SK-N-MC (cell line): Measurements from ENCODE around the gene MOV10L1.
A peak's percentile ranks its signal among the peaks of the same experiment; 100 is the strongest.

Source experiments
- DNase-seq: peaks from one replicate; pipeline ENCODE4 v3.0.0-alpha.2; 2011; ENCODE audit warnings: low read depth, low spot score
- H3K27ac ChIP-seq: fragments of 200-600 bp; sonication (generic); 2 replicates; pipeline ENCODE4 v1.5.1; 2016; ENCODE audit warnings: mixed run types
- H3K36me3 ChIP-seq: fragments of 200-600 bp; sonication (generic); 2 replicates; pipeline ENCODE4 v1.6.1; 2017; ENCODE audit warnings: antibody characterized with exemption, low read length, mixed read lengths; ENCODE audit not compliant: insufficient read depth
- H3K4me3 ChIP-seq: fragments of 200-600 bp; sonication (generic); 2 replicates; pipeline ENCODE4 v1.5.1; 2016
- H3K9ac ChIP-seq: fragments of 200-600 bp; sonication (generic); 2 replicates; pipeline ENCODE4 v1.8.0; 2017; ENCODE audit warnings: mixed run types, mixed read lengths; ENCODE audit not compliant: insufficient read length
- H3K9me3 ChIP-seq: fragments of 200-600 bp; sonication (generic); 2 replicates; pipeline ENCODE4 v1.6.1; 2017; ENCODE audit warnings: low read depth, mild to moderate bottlenecking, antibody characterized with exemption, low read length, moderate library complexity, mixed read lengths
- EZH2 ChIP-seq: fragments of 200-600 bp; sonication (generic); IDR thresholded peaks from one replicate; pipeline ENCODE4 v1.6.1; 2017; ENCODE audit warnings: antibody characterized with exemption
- FOXP2 ChIP-seq: optimal IDR thresholded peaks from 2 replicates; pipeline ENCODE3; 2011; ENCODE audit warnings: mild to moderate bottlenecking, moderate library complexity; ENCODE audit not compliant: insufficient read depth; ENCODE audit errors: extremely low read length, control extremely low read depth
- POLR2AphosphoS5 ChIP-seq: IDR thresholded peaks from 2 replicates; pipeline ENCODE4 v1.6.1; 2012; ENCODE audit warnings: mild to moderate bottlenecking, low read depth, low read length, borderline replicate concordance

MOV10L1 gene

GRCh38 chr22:50175921-50176849 is 86.4 kb downstream of the MOV10L1 start:
- Histone ChIP-seq H3K27ac (peak overlapping the region; percentile 54), H3K9me3 (no peaks in the 10 kb centered on the region), H3K36me3 (no peaks in the 10 kb centered on the region; the same call in 1 of the 2 replicates), H3K9ac (no peak overlapping the region), H3K4me3 (no peak overlapping the region)
- DNase-seq: no peak
- TF ChIP-seq FOXP2 (no peak), EZH2 (no peak), POLR2AphosphoS5 (no peak)

- Histone ChIP-seq H3K9me3 (no peaks in the 10 kb centered on the region), H3K4me3 (no peak overlapping the region), H3K27ac (no peak overlapping the region), H3K9ac (no peak overlapping the region), H3K36me3 (no peaks in the 10 kb centered on the region; the same call in 1 of the 2 replicates)
- no peak for TF ChIP-seq EZH2
- TF ChIP-seq POLR2AphosphoS5: no peak
- no peak for TF ChIP-seq FOXP2
- no peak for DNase-seq
Observed at GRCh38 chr22:50176850-50177536, 87.2 kb downstream of the MOV10L1 start.

GRCh38 chr22:50177537-50178470 is 88.0 kb downstream of the MOV10L1 start:
- H3K4me3 ChIP-seq: no peak overlapping the region
- no peak overlapping the region for H3K27ac ChIP-seq
- H3K9ac ChIP-seq: no peak overlapping the region
- H3K36me3 ChIP-seq: no peaks in the 10 kb centered on the region; the same call in 1 of the 2 replicates
- TF ChIP-seq EZH2: no peak
- TF ChIP-seq POLR2AphosphoS5: no peak
- TF ChIP-seq FOXP2: no peak
- DNase-seq: no peak
- no peaks in the 10 kb centered on the region for H3K9me3 ChIP-seq

- TF ChIP-seq EZH2: no peak
- no peak for TF ChIP-seq POLR2AphosphoS5
- TF ChIP-seq FOXP2: no peak
- DNase-seq: no peak
- H3K9me3 ChIP-seq: no peaks in the 10 kb centered on the region
- H3K4me3 ChIP-seq: no peak overlapping the region
- H3K27ac ChIP-seq: no peak overlapping the region
- no peak overlapping the region for H3K9ac ChIP-seq
- H3K36me3 ChIP-seq: no peaks in the 10 kb centered on the region; the same call in 1 of the 2 replicates
Observed at GRCh38 chr22:50178471-50178864, 88.7 kb downstream of the MOV10L1 start.

GRCh38 chr22:50178871-50179869 is 89.4 kb downstream of the MOV10L1 start:
- Histone ChIP-seq H3K36me3 (no peaks in the 10 kb centered on the region; the same call in 1 of the 2 replicates), H3K9me3 (no peaks in the 10 kb centered on the region), H3K4me3 (no peak overlapping the region), H3K9ac (no peak overlapping the region), H3K27ac (no peak overlapping the region)
- no peak for DNase-seq
- TF ChIP-seq FOXP2 (no peak), EZH2 (no peak), POLR2AphosphoS5 (no peak)

GRCh38 chr22:50179937-50180726 is 90.3 kb downstream of the MOV10L1 start:
- no peaks in the 10 kb centered on the region; the same call in 1 of the 2 replicates for H3K36me3 ChIP-seq
- H3K9ac ChIP-seq: no peak overlapping the region
- H3K27ac ChIP-seq: no peak overlapping the region
- H3K4me3 ChIP-seq: no peak overlapping the region
- H3K9me3 ChIP-seq: no peaks in the 10 kb centered on the region
- no peak for DNase-seq
- TF ChIP-seq EZH2 (no peak), POLR2AphosphoS5 (no peak), FOXP2 (no peak)
